Psoas muscle (tissue), 8 donors: ENCODE results near the gene DIAPH1. TPM values are rescaled to one million over a fixed set of nuclear protein-coding genes. Genes with fewer than 3 reads are reported as not detected.

Experiments
- ATAC-seq, 4 donors: fragments of 200-7000 bp; cut with Tn5 transposase; one replicate each; pipeline ENCODE4 v1.9.1; 2020; ENCODE audit warnings: moderate library complexity in 3 of 4, mild to moderate bottlenecking in 2 of 4
- DNase-seq, 2 donors: peaks; one replicate each; pipeline ENCODE4 v3.0.0-alpha.2; 2020
- H3K27ac ChIP-seq: fragments of 200-600 bp; one replicate; pipeline ENCODE4 v1.8.0; 2022
- H3K27me3 ChIP-seq, 3 donors: fragments of 200-600 bp in 1 of 3; one replicate each; pipeline versions ENCODE4 v1.6.1 to v1.8.0; 2013 to 2022; ENCODE audit warnings: low read length in 2 of 3, mild to moderate bottlenecking in 2 of 3, moderate library complexity in 1 of 3; ENCODE audit not compliant: insufficient read depth in 3 of 3
- H3K36me3 ChIP-seq, 2 donors: fragments of 200-600 bp in 1 of 2; one replicate each; pipeline versions ENCODE4 v1.6.1 to v1.8.0; 2013 to 2022; ENCODE audit warnings: low read depth in 1 of 2, mild to moderate bottlenecking in 1 of 2, moderate library complexity in 1 of 2; ENCODE audit not compliant: insufficient read depth in 1 of 2
- H3K4me1 ChIP-seq: fragments of 200-600 bp; one replicate; pipeline ENCODE4 v1.8.0; 2022
- H3K4me3 ChIP-seq: fragments of 200-600 bp; one replicate; pipeline ENCODE4 v1.8.0; 2022; ENCODE audit warnings: mild to moderate bottlenecking
- H3K9me3 ChIP-seq: fragments of 200-600 bp; one replicate; pipeline ENCODE4 v1.8.0; 2022
- CTCF ChIP-seq: fragments of 200-600 bp; IDR thresholded peaks from one replicate; pipeline ENCODE4 v1.8.0; 2022; ENCODE audit warnings: antibody characterized with exemption
- WGBS, 3 donors: extraction: QIAGEN DNeasy Blood & Tissue Kit; methylation state at CpG; one replicate each; pipeline versions ENCODE4 v1.1.6 to v1.1.7; 2013; 5-methylcytosine and 5-hydroxymethylcytosine counted together
- intact Hi-C, 2 donors: fragments of 100-400 bp; cut with DNase I; formaldehyde crosslinking; loops; one replicate each; pipeline versions ENCODE4 v1.11.0 to v1.14.2; 2022
- polyA plus RNA-seq, 3 donors: library from polyadenylated mRNA; stranded (reverse); fragments of 200-250 nt; gene quantifications; one replicate each; pipeline ENCODE4 v1.2.3, GENCODE V29; 2013
- total RNA-seq, 4 donors: library from RNA; stranded (reverse); fragmentation: NEBNext Ultra II Directional in 2 of 4; extraction: Animal tissue kit (Norgen Biotek cat#: 25700) in 2 of 4; gene quantifications; one replicate each; pipeline versions ENCODE4 v1.2.1 to v1.2.4, GENCODE V29; 2021 to 2023
- donor health status: healthy with polysubstance abuse.
- donor health status: DM: no; HTN: no; CAD: no; lungs with moderate emphysema.
- donor health status: Bipolar disorder and iron deficiency.
- donor health status: healthy.
- donor health status: DM: yes; HTN: yes; CAD: no.
- donor health status: DM: no; HTN: no; CAD: no.
- donor health status: DM: no; HTN: no; CAD: no.
- donor health status: DM: yes; HTN: yes; CAD: no.

The DIAPH1 gene
- total and polyA plus RNA-seq, 7 donors = 93.1 to 217 (median 137) TPM

- Histone ChIP-seq H3K9me3 (no peaks in the 10 kb centered on the region), H3K4me3 (no peak overlapping the region), H3K27me3 (no peaks in the 10 kb centered on the region), H3K36me3 (peaks cover 3 to 61% of the 10 kb centered on the region in 2 donors), H3K4me1 (peaks cover under 1% of the 10 kb centered on the region), H3K27ac (no peak overlapping the region)
- ATAC-seq (no peak), DNase-seq (no peak)
- 92 to 98% (median 93%) methylated on average over 4 of the region's 4 CpGs for WGBS, 3 donors
- no peak for TF ChIP-seq CTCF
- intact Hi-C loops = no loop called here
These were observed 84.1 kb downstream of the DIAPH1 start for GRCh38 chr5:141534492-141535213.

GRCh38 chr5:141533897-141534296 lies 84.9 kb downstream of the DIAPH1 start:
- Histone ChIP-seq H3K4me1 (peaks cover 7% of the 10 kb centered on the region), H3K27ac (no peak overlapping the region), H3K4me3 (no peak overlapping the region), H3K36me3 (peaks cover 3 to 62% of the 10 kb centered on the region in 2 donors), H3K27me3 (no peaks in the 10 kb centered on the region), H3K9me3 (no peaks in the 10 kb centered on the region)
- DNase-seq = no peak
- 100% methylated on average over 1 of the region's 1 CpG for WGBS, 3 donors
- TF ChIP-seq CTCF = no peak
- ATAC-seq = no peak
- intact Hi-C loops = no loop called here

GRCh38 chr5:141532726-141533125 lies 86.1 kb downstream of the DIAPH1 start:
- TF ChIP-seq CTCF = no peak
- Histone ChIP-seq H3K4me3 (no peak overlapping the region), H3K9me3 (no peaks in the 10 kb centered on the region), H3K27ac (no peak overlapping the region), H3K36me3 (peaks cover 3 to 69% of the 10 kb centered on the region in 2 donors), H3K27me3 (no peaks in the 10 kb centered on the region), H3K4me1 (peaks cover 13% of the 10 kb centered on the region)
- intact Hi-C loops = no loop called here
- WGBS, 3 donors = 98 to 100% (median 99%) methylated on average over 1 of the region's 1 CpG
- DNase-seq (no peak), ATAC-seq (no peak)

- no peak overlapping the region for H3K4me3 ChIP-seq
- DNase-seq = no peak
- TF ChIP-seq CTCF = no peak
- H3K36me3 ChIP-seq = peaks cover 8 to 89% of the 10 kb centered on the region in 2 donors
- H3K27me3 ChIP-seq = no peaks in the 10 kb centered on the region
- no peaks in the 10 kb centered on the region for H3K9me3 ChIP-seq
- H3K4me1 ChIP-seq = peaks cover 17% of the 10 kb centered on the region
- 93 to 95% (median 94%) methylated on average over 7 of the region's 7 CpGs for WGBS, 3 donors
- intact Hi-C loops = no loop called here
- ATAC-seq = no peak
- peak overlapping the region; percentile 77 for H3K27ac ChIP-seq
These were observed 88.9 kb downstream of the DIAPH1 start for GRCh38 chr5:141529873-141530272.

GRCh38 chr5:141529002-141529401 lies 89.8 kb downstream of the DIAPH1 start:
- WGBS, 3 donors = 52 to 75% (median 61%) methylated on average over 5 of the region's 5 CpGs
- H3K9me3 ChIP-seq = no peaks in the 10 kb centered on the region
- peaks cover 24% of the 10 kb centered on the region for H3K4me1 ChIP-seq
- no peak overlapping the region for H3K4me3 ChIP-seq
- H3K27me3 ChIP-seq = no peaks in the 10 kb centered on the region
- DNase-seq (peak; percentile 58 to 59), ATAC-seq (peak; percentile 62 to 82 (median 72))
- TF ChIP-seq CTCF = no peak
- intact Hi-C loops = no loop called here
- peak overlapping the region; percentile 77 for H3K27ac ChIP-seq
- peaks cover 5 to 84% of the 10 kb centered on the region in 2 donors for H3K36me3 ChIP-seq
